Activated CD4-positive, alpha-beta T cell treated with anti-CD3 and anti-CD28 coated beads, Interleukin-2, amount 50 U/mL, for 16 hours (primary cell): ENCODE data around the gene FPR3.
"Not testable (repeated sequence)": the region's sequence is repeated elsewhere in the genome, so short reads cannot be mapped to it uniquely, and the experiment has no call there.

Experiments
- DNase-seq: peaks from one replicate; pipeline ENCODE4 v3.0.0-alpha.2; 2020

Gene FPR3, protein sequence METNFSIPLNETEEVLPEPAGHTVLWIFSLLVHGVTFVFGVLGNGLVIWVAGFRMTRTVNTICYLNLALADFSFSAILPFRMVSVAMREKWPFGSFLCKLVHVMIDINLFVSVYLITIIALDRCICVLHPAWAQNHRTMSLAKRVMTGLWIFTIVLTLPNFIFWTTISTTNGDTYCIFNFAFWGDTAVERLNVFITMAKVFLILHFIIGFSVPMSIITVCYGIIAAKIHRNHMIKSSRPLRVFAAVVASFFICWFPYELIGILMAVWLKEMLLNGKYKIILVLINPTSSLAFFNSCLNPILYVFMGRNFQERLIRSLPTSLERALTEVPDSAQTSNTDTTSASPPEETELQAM

DNA sequence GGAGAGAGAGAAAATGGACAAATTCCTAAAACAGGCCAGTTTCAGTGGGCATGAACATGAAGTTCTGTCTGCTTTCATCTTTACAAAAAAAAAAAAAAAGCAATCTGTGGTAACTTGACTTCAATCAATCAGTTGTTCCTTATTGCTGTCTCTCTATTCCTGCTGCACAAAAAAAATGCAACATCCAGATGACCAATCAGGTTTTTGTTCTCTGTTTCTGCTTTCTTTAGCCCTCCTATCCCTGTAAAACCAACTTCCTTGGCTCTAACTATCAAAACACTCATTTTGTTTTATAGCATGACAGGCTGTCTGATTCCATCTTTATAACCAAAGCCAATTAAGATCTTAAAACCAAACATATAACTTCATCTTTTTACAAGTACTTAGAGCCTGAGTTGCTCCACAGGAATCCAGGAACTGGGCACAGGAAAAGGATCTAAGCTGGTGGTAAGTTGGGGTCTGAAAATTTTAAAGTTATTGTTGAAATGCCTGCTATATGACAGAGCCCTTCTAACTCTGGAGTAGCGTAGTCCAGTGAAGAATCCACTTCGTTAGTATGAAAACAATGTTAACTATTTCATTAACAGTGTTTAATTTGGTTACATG, at the start of gene FPR3:
Gene FPR3, plus strand, starts transcription at position 273 of the 606 bp plus-strand sequence. CDS start 28,592 bp downstream, outside the sequence.
- DNase-seq = no peak

DNA sequence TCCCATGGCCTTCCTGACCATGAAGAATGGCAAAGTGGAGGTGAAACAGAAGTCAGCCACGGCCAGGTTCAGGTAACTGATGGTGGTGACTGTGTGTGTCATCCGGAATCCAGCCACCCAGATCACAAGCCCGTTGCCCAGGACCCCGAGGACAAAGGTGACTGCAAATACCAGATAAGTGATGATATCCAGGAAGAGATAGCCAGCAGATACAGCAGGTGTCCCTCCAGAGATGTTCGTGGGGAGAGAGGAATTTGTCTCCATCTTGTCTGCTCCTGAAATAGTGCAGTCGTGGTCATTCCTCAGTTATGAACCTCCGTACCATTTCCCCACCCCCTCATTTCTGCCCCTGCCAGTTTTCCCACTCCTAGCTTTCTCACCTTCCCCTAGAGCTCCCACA, 48.2 kb upstream of the FPR3 start:
- DNase-seq = no peak

DNA sequence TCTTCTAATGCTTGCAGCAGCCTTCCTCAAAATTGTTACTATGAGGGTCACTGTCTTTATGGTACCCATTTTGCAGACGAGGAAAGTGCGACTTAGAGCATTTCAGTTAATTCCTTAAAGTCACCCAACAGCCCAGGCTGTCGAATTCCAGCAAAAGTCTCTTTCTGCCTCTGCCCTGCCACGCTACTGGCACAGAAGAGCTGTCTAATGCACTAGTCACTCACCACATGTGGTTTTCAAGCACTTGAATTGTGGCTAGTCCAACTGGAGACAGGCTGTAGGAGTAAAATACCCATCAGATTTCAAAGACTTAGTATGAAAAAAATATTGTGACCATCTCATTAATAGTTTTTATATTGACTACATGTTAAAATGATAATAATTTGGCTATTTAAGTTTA, 45.0 kb upstream of the FPR3 start:
- DNase-seq = no peak

DNA sequence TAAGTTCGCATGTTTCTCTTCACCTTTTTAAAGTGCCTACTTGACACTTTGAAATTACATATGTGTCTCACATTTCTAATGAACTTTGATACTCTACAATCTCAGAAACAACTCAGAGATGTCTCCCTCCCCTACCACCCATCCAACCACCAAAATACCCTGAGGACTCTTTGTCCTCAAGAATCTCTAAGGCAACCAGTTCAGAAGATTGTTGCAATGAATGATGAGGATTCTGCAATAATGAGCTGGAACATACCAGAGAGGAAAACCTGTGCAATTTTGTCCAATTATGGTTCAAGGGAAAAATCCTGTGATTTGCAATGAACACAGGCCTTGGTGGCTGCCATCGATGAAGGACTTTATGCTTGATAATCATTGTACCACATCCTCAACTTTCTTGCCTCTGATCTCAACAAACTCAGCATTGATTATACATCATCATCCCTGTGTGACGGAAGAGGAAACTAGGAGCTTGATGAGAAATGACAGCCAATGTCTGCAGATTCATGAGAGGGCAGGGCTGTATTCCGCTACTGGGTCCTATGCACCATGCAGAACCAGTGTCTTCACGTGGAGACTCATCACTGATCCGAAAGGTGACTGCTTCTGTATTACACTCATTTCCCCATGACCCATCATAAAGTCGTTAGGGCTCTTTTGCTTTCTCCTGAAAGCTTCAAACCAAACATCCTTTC, 44.4 kb upstream of the FPR3 start:
- no peak for DNase-seq

DNA sequence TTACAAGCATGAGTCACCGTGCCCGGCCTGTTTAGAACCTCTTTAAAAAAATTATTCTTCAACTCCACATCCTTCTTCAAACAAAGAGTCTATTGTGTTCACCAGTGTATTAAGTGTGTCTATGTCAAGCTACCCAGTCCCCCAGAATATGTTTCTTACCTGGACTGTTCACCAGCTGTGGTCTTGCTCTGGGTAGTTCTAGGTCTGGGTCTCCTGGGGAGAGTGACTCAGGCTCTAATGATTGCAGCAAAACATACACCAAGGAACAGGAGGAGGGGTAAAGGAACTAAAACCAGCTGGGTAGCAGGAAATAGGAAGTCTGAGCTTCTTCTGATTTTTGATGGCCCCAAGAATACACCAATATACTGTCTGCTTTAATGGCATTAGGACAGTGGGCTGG, 43.3 kb upstream of the FPR3 start, which contains the start of gene FPR1:
Gene FPR1, minus strand, starts transcription at position 224 of the 400 bp plus-strand sequence. CDS start 4,884 bp downstream, outside the sequence.
- no peak for DNase-seq

DNA sequence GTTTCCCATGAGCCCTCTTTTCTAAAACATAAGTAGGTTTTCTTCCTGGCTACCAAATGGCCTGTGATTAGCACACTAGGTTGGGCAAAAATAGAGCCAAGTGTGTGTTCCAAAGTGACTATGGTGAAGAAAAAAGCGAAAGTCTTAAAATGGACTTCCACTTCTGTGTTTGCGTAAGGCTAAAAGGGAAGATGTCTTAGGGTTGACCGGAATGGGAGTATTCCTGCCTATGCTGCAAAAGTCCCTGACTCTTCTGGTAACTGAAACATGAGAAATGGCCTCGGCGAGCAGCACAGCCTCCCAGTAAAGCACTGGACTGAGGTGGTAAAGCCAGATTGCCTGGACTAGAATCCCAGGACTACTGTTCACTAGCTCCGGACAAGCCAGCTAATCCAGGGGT, 40.8 kb upstream of the FPR3 start:
- no peak for DNase-seq

DNA sequence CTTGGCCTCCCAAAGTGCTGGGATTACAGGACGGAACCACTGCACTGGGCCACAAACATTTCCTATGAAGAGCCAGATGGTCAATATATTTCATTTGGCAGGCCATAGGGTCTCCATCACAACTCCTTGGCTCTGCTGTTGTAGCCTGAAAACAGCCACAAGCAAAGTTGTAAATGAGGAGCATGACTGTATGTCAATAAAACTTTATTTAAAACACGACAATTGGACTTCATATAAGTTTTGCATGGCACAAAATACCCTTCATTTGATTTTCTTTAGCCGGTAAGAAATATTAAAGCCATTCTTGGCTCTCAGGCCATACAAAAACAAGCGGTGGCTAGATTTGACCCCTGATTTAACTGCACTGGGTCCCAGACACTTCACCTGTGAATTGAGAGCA, 40.2 kb upstream of the FPR3 start:
- DNase-seq = no peak

DNA sequence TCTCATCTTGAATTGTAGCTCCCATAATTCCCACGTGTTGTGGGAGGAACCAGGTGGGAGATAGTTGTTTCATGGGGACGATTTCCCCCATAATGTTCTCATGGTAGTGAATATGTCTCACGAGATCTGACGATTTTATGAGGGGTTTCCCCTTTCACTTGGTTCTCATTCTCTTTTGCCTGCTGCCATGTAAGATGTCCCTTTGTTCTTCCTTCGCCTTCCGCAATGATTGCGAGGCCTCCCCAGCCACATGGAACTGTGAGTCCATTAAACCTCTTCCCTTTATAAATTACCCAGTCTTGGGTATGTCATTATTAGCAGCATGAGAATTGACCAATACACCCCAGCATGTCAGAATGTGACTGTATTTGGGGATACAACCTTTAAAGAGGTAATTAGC, 39.4 kb upstream of the FPR3 start:
- DNase-seq = no peak

DNA sequence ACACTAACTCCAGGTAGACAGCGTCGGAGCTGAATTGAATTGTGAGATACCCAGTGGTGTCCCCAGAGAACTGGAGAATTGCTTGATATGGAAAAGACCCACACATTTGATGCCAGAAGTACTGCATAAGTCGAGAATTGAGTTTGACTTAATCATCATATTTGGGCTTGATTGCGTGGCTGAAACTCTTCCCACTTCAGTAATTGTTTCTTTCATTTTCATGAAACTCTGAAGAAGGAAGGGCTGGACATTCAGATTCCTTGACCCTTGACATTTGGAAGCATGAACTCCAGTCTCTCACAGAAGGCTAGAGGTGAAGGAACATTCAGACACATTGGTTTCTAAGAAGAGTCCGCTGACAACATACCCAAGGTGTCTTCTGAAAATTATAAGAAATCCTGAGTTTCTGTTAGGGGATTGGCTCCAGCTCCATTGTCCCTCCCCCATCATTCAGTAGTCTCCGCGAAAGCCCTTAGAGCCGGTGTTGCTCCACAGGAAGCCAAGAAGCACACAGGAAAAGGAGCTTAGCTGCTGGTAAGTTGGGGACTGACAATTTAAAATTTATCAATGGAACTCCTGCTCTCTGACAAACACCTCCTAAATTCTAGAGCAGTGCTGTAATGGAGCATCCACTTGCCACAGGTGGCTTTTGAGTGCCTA, 34.1 kb upstream of the FPR3 start, which contains the start of gene FPR2:
Gene FPR2, plus strand, starts transcription at position 484 of the 660 bp plus-strand sequence. CDS start 7,479 bp downstream, outside the sequence.
- no peak for DNase-seq

DNA sequence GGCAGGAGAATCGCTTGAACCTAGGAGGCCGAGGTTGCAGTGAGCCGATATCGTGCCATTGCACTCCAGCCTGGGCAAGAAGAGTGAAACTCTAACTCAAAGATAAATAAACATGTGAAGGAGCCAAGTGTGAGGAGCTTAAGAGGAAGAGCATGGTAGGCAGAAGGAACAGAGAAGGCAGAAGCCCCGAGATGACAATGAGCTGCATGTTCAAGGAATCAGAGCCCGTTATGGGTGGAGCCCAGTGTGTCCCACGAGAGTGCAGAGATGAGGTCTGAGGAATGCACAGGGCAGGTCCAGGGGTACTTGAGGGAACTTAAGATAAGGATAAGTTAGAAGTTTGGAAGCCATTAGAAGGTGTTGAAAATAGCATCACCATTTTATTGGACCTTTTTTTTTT, 33.3 kb upstream of the FPR3 start:
- DNase-seq = no peak

DNA sequence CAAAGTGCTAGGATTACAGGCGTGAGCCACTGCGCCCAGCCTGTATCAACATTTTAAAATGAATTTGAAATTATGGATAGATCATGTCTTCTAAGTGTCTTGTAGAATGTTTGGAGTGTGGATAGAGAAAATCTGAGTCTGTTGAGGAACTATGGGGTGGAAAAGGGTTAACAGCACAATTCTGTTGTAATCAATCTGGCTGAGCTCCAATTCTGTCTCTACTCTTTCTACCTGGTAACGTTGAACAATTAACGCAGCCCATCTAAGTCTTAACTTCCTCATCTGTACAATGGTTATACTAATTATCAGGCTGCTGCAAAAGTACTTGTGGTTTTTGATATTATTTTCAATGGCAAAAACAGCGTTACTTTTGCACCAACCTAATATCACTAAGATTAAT, 29.9 kb upstream of the FPR3 start:
- DNase-seq = no peak

DNA sequence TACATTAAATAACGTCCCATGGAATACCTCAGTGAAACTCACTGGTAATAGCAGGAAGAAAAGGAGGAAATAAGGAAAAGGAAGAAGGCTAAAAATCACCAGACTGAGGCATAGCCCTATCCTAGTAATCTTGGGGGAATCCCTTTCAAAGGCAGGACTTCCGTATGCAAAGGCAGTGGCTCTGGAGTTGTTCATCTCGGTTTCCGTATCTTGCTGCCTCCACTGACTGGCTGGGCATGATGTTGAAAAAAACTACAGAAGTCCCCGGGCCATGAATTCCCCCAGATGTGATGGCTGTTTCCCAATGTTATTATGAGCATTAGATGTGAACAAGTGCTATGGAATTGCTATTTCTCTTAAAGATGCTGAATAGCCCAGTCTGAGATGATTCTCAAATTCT, 28.5 kb upstream of the FPR3 start:
- no peak for DNase-seq

DNA sequence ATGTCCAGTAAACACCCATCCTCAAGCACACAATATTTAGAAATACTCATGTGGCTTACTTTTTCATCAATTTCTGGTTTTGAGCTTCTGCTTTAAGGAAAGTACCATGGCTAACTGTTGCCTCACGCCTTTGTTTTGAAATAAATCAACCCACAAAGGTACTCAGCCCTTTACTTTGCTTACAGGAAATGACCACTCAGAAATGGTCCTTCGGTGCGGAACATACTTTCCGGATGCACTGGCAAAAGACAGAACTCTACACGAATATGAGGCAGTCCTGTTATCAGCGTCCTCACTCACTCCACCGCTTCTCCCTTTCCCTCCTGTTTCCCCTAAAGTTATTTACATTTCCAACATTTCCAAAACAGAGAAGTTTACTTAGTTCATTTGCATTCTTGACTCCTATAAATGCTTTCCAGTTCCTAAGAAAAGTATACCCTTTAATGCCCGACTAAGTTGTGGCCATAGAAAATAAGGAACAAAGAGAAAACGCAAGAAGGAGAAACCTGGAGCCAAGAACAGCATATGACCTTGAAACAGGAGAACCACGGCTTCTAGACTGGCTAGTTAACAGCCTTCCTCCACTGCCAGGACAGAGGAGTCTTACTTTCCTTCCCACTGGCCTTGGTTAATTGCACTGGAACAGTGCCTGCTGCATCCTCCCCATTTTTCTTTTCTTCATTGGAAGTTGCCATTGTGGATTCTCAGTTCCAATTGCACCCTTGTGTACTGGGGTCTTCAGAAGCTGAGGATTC, 23.4 kb upstream of the FPR3 start:
- no peak for DNase-seq

DNA sequence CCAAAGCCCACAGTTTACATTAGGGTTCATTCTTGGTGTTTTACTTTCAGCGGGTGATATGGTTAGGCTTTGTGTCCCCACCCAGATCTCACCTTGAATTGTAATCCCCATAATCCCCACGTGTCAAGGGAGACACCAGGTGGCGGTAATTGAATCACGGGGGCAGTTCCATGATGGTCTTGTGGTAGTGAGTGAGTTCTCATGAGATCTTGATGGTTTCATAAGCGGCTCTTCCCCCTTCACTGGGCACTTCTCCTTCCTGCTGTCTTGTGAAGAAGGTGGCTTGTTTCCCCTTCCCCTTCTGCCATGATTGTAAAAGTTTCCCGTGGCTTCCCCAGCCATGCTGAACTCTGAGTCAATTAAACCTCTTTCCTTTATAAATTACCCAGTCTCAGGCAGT, 22.0 kb upstream of the FPR3 start:
- no peak for DNase-seq

DNA sequence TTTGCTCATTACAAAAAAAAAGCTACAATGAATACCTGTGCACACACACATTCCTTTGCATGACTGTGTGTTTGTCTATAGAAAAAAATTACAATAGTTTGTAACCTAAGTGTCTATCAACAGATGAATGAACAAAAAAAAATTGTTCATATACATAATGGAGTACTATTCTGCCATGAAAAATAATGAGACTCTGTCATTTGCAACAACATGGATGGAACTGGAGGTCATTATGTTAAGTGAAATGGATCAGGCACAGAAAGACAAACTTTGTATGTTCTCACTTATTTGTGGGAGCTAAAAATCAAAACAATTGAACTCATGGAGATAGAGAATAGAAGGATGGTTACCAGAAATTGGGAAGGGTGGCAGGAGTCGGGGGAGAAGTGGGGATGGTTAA, 18.4 kb upstream of the FPR3 start:
- not testable (repeated sequence) for DNase-seq

DNA sequence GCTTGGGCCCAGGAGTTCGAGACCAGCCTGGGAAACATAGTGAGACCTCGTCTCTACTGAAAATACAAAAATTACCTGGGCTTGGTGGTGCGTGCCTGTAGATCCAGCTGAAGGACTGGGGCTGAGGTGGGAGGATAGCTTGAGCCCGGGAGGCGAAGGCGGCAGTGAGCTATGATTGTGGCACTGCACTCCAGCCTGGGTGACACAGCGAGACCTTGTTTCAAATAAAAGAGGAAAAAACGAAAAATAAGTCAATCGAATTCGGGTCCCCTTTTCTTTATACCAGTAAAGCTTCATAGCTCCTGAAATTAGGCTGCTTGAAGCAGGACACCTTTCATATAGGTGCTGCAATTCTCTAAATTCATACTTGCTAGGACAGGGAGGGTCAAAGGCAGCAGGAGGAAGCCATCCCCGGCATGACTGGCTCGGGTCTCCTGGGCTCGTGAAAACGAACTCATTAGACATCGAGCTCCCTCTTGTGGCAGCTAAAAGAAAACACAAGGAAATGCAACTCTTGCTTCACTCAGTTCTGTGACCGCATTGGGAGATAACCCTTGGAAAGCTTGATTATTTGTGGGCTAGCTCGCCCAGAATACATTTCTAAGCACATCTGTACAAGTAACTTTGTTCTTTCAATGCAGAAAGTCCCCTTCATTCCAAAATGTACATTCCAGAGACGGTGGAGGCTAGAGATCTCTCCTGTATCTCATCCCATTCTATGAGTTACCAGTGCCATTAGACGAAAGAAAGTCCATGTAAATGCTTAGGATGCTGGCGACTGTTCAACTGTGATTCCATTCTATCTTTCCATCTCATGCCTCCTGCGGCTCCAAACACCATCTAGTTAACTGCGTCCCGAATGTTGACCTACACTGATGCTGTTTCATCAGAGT, 17.1 kb upstream of the FPR3 start:
- peak; percentile 38 for DNase-seq

DNA sequence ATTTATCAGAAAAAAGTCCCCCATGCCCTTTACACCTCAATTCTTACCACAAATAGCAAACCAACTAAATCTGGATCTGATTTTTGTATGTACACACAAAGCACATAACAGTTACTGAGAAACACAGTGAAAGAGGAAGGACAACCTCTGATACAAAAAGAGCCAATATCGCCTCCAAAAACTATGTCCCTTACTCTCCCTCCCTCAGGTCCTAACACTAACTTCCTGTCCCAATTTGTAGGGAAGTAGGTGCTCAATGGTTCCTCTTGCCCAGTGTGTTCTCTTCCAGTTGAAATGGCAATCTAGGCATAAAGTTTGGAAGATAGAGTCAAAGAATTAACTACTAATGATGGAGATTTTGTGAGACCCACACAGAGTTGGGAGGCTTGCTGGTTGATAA, 15.8 kb upstream of the FPR3 start:
- no peak for DNase-seq

DNA sequence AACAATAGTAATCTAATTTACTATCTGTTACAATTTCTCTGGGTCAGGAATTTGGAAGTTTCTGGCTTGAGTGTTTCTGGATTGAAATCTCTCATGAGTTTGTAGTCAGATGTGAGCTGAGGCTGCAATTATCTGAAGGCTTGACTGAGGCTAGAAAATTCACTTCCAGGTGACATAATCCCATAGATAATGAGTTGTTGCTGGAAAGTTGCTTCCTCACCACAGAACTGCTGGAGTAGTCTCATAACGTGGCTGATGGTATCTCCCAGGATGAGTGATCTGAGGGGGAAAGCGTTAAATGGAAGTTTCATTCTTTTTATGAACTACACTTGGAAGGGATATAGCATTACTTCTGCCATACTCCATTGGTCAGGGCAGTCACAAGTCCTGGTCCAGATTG, 15.3 kb upstream of the FPR3 start:
- DNase-seq = no peak

DNA sequence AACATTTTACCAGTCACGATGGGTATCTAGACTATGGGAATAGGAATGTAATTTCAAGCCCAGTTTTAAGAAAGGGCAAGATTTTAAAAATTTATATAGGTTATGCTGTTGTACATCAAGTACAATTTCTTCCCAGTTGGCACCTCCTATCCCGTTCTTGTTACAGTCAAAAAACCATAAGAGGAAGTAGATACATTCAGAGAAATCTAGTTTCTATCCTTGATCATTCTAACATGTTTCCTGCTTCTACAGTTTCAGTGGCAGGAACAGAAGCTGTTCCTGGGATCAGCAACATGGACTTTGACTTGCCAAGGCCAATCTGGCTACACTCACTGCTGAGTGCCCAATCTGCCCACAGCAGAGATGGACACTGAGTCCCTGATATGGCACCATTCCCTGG, 14.7 kb upstream of the FPR3 start:
- DNase-seq = no peak

DNA sequence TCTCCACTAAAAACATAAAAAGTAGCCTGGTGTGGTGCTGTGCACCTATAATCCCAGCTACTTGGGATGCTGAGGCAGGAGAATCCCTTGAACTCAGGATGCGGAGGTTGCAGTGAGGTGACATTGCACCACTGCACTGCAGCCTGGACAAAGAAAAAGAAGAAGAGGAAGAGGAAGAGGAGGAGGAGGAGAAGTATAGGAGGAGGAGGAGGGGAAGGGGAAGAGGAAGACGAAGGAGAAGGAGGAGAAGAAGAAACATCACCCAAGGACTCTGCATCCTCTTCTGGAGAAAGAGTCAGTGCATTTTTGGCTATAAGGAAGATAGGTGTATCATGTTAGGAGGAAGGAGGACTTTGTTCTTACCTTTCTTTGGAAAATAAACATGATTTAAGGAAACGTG, 13.0 kb upstream of the FPR3 start:
- no peak for DNase-seq

DNA sequence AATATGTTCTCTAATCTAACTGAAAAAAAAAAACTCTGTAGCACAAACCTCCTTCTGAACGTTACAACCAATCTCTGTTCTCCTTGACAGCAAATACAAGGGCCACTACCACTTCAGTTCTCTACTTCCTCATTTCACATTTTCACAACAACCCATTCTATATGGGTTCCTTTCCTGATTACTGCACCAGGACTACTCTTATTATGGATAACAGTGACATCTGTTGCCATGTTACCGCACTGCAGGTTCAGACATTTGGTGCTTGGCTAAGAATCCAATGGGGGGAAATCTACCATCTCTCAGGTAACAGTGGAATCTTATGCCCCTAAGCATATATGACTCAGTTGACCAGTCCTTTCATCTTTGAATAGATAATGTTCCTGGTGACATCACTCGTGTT, 11.6 kb upstream of the FPR3 start:
- no peak for DNase-seq
